Activated T-helper 9 cell treated with anti-CD3 and anti-CD28 coated beads, Interleukin-2, amount 50 U/mL, for 16 hours (primary cell): ENCODE data around the gene LMX1B.
"Not testable (repeated sequence)": the region's sequence is repeated elsewhere in the genome, so short reads cannot be mapped to it uniquely, and the experiment has no call there.

Experiments
- DNase-seq: peaks from one replicate; pipeline ENCODE4 v3.0.0-alpha.2; 2020; ENCODE audit warnings: low read depth

LMX1B gene

GRCh38 chr9:126633881-126634558 is 20.3 kb downstream of the LMX1B start:
- DNase-seq, result no peak

- no peak for DNase-seq
These were observed 21.3 kb downstream of the LMX1B start for GRCh38 chr9:126635061-126635460.

GRCh38 chr9:126635661-126636439 is 22.1 kb downstream of the LMX1B start:
- DNase-seq, result no peak

- DNase-seq, result no peak
These were observed 23.5 kb downstream of the LMX1B start for GRCh38 chr9:126636983-126637798.

- DNase-seq, result no peak
These were observed 24.9 kb downstream of the LMX1B start for GRCh38 chr9:126638571-126639132.

GRCh38 chr9:126639318-126640000 is 25.7 kb downstream of the LMX1B start:
- no peak for DNase-seq

DNA sequence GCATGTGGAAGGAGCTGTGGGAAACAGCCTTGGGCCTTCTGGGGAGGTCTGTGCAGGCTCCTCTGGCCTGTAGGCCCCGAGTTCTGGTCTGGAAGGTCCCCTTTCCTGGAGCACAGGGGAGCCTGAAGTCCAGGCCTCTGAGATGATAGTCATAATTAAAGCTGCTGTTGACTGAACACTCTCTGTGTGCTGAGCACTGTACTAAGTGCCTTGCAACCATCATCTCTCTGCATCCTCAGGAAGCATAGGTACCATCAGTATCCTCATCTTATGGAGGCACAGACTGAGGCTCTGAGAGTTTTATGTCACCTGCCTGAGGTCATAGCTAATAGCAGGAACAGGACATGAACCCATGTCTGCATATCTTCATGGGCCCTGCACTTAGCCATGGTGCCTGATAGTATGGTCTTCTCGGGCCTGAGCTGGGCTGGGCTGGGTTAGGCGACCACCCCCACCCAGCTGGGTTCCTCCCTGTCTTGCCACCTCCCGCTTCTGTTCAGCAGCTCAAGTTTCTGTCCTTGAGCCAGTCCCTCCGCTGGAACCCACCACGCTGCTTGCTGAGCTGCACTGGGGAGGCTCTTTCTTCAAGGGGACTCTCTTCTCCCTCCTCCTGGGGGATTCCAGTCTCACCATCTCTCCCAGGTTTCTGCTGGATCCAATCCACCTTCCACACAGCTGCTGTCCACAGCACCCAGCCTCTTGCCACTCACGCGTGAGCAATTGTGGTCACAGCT is 27.6 kb downstream of the LMX1B start:
- no peak for DNase-seq

- DNase-seq, result no peak
These were observed 28.4 kb downstream of the LMX1B start for GRCh38 chr9:126642010-126642744.

DNA sequence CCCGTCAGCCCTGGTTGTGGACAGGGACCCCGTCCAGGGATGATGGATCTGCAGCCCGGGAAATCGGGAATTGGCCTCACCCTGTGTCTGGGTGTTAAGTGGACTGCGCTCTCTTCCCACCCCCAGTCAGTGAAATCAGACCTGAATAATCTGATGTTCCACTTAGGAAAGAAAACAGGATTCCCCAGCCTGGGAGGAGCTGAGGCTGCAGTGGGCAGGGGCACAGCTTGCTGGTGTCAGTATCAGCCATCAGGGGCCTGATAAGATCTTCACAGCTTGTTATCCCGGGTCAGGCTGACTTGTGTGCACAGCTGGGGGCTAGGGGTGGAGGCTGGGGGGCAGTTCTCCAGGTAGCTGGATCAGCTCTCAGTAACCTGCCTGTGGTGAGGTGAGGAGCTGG is 29.1 kb downstream of the LMX1B start:
- no peak for DNase-seq

- no peak for DNase-seq
These were observed 30.3 kb downstream of the LMX1B start for GRCh38 chr9:126643945-126644527.

GRCh38 chr9:126646162-126646561 is 32.4 kb downstream of the LMX1B start:
- DNase-seq, result no peak

DNA sequence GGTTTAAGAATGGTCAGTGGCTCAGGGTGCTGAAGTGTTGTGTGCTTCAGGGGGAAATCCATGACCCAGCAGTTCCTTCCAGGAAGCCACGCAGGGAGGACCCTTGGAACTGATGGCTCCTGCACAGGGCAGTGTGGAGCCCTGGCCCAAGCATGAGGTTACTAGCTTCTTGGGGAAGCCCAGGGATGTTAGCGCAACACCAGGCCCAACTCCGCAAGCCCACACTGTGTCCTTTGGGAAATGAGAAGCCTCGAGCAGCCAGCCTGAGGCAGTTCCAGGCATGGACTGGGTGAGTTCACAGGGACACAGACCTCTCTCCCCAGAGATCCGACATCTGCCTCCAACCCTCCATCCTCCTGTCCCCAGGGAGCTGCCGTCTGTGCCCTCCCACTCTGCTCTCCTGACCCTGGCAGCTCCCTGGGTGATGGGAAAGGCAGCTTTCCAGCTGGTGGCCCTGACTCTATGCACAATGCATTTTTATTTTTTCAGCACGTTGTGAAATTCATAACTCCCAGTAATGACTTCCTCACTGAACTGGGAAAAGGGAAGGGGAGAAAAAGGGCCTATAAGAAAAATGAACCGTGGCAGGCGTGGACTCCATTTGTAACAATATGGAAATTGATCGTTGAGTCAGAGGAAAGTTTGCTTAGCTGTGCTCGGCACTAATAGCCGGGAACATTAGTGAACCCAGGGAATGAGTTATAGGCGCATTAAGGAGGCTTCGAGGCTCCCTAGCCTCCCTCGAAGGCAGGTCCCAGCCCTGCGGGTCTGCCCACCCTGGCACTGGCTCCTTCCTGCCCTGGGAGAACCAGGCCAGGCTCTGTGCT is 34.1 kb downstream of the LMX1B start:
- no peak for DNase-seq

- DNase-seq, result no peak
These were observed 35.7 kb downstream of the LMX1B start for GRCh38 chr9:126649477-126649876.

DNA sequence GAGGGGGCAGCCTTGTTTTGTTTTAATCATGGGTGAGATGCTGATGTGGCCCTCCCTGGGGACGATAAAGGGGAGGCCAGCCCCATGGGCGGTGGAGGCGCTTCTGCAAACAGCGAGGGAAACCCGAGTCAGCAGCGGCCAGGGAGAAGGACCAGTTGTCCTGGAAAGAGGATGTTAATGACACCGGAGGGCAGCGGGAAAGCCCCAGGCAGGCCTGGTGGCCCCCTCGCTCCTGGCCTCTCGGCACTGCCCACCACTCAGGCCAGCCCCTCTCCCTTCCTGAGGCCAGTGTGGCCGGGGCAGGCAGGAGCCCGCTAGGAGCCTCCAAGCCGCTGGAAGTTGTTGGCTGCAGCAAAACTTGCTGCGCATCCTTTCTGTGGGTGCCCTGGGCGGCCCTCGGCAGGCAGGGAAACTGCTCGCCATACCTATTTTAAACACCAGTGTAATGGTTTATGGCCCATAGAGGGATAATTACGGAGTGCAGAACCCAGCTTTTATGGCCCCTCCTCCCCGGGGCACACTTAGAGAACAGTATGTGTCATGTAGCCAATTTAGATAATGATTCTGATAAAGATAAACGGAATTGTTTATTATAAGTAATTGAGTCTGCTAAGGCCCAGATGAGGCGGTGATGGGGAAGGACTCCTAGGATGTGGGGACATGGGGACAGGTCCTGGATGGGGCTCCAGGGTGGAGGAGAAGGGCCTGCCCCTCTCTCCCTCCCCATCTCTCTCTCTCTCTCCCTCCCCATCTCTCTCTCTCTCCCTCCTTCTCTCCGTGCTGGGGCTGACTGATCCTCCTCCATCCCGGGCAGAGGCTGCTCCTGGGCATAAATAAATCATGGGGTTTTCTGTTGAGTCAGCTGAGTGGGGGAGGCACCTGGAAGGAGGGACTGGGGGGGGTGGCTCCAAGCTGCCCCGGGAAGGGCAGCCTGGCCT is 36.9 kb downstream of the LMX1B start:
- DNase-seq, result no peak

DNA sequence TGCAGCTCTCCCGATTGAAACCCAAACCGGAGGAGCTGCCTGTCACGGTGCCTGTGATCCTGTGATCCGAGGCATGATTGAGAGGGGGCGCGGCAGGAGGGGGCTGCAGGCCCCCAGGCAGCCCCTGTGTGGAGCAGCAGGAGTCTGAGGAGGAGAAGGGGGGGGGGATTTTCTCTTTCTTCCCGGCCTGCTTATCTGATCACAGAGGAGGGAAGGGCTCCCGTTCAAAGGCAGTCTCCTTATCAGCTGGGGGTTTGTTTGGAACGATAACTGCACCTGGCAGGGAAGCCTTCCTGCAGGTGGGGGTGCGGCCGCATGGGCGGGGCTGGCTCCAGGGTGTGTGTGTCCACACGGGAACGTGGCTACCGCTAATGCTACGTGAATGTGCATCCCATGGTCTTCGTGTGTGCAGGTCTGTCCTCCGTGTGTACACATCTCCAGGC is 38.4 kb downstream of the LMX1B start:
- no peak for DNase-seq

DNA sequence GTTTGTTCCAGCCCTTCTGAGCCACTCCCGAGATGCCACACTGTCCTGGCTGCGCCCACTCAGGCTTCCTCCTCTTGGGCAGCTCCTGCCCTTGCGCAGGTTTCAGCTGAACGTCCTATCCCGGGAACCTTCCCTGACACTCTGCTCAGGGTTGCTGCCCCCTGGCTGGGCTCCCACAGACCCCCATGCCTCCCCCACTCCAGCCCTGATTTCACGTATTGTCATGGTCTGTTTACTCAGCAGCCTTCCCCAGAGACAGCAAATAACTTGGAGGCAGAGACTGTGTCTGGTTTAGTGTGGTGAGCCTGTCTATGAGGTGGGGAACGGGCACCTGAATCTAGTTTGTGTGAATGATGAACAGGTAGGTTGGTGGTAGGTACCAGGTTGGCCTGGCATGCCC is 40.4 kb downstream of the LMX1B start:
- DNase-seq, result no peak

GRCh38 chr9:126656214-126656613 is 42.5 kb downstream of the LMX1B start:
- not testable (repeated sequence) for DNase-seq
